ENCODE data around the gene ANKRA2. TPM values are rescaled to one million over a fixed set of nuclear protein-coding genes. Genes with fewer than 3 reads are reported as not detected.

The ANKRA2 gene
- total and polyA plus RNA-seq, 2 of the 8 experiments (the other 6 are each of a cell fraction or from before 2014, with no cell fraction given), result 7.0 to 12.6 TPM

DNA sequence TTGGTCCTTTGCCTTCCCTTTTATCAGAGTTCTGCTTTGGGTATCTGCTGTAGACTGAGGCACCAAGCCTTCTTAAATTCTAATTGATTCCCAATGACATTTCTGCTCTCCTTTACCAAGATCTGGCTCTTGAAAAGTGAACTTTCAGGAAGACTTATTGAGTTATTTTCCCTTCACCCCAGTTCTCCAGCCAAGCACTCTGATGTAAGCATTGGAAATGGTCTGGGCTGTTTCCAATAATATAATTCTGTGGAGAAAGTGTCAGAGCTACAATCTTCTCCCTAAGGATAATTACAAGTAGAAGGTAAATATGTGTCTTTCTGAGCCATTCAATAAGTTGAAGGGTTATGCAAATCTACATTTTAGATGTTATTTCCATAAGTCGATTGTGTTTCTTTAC lies 36.4 kb downstream of the ANKRA2 start:
- Histone ChIP-seq H3K56ac (replicated peaks; ENCODE audit: insufficient read length, low read depth, low read length) (no peak overlapping the region), H3K23ac (ENCODE audit: insufficient read length) (no peak overlapping the region), H3K14ac (ENCODE audit: insufficient read length) (no peak overlapping the region), H3K4me2 (ENCODE audit: insufficient read depth in 1 of 2, low read depth in 2 of 2, low read length in 2 of 2) (no peak overlapping the region), H2BK120ac (replicated peaks; ENCODE audit: low read depth, low read length) (no peak overlapping the region), H3K79me2 (ENCODE audit: control insufficient read depth in 1 of 2, insufficient read depth in 2 of 2, low read length in 2 of 2) (no peaks in the 10 kb centered on the region), H4K91ac (replicated peaks; ENCODE audit: insufficient read length, low read length) (no peak overlapping the region), H3K9me3 (ENCODE audit: insufficient read depth in 2 of 2, low read depth in 1 of 2, low read length in 1 of 2) (peaks cover 4 to 9% of the 10 kb centered on the region in 2 experiments), H2BK12ac (ENCODE audit: low read depth, low read length) (no peak overlapping the region), H2BK5ac (ENCODE audit: low read depth, low read length) (no peak overlapping the region), H3K18ac (ENCODE audit: extremely low read depth, low read length) (no peak overlapping the region), H2AK5ac (ENCODE audit: low read depth, low read length) (no peak overlapping the region), H3K79me1 (ENCODE audit: low read depth, low read length) (no peaks in the 10 kb centered on the region), H3K36me3 (ENCODE audit: control insufficient read depth in 2 of 4, insufficient read depth in 4 of 4, low read length in 3 of 4) (no peaks in the 10 kb centered on the region), H2BK20ac (ENCODE audit: low read length) (no peak overlapping the region), H3K27ac (ENCODE audit: low read depth, low read length) (no peak overlapping the region), H3K4me1 (replicated peaks in 1 of 4; ENCODE audit: control insufficient read depth in 3 of 4, insufficient read depth in 4 of 4, low read length in 3 of 4) (0 out of 7 replicates have a peak, but pooled peaks cover 0 to 4% (median 0%) of the 10 kb centered on the region in 4 experiments), H3K23me2 (ENCODE audit: low read depth, low read length) (no peaks in the 10 kb centered on the region; the same call in 1 of the 2 replicates), H3K4me3 (ENCODE audit: extremely low read depth in 1 of 4, insufficient read depth in 2 of 4, low read depth in 3 of 4, low read length in 4 of 4) (no peak overlapping the region; a peak in 1 of 8 replicates), H2BK15ac (ENCODE audit: low read length) (no peak overlapping the region), H3K27me3 (replicated peaks in 1 of 4; ENCODE audit: control insufficient read depth in 3 of 4, extremely low read depth in 1 of 4, insufficient read depth in 3 of 4, low read length in 3 of 4) (no peaks in the 10 kb centered on the region), H4K5ac (ENCODE audit: insufficient read length, low read depth, low read length) (no peak overlapping the region), H3K4ac (replicated peaks; ENCODE audit: insufficient read length, low read depth, low read length) (no peak overlapping the region), H3K9ac (replicated peaks in 1 of 4; ENCODE audit: extremely low read depth in 1 of 4, low read depth in 3 of 4, low read length in 3 of 4) (no peak overlapping the region), H2AFZ (ENCODE audit: low read length) (no peak overlapping the region), H4K8ac (ENCODE audit: extremely low read depth, insufficient read depth, low read length) (no peak overlapping the region), H4K20me1 (replicated peaks in 1 of 2; ENCODE audit: control insufficient read depth in 1 of 2, insufficient read depth in 2 of 2, low read length in 2 of 2) (no peaks in the 10 kb centered on the region)
- ChIA-PET CTCF (ENCODE audit: partially characterized antibody) (interaction anchor here (0.6 to 1.2 kb wide), 3 partner anchors 13 to 63 kb away, joined by 3 read pairs; no protein-coding TSS in a partner anchor), POLR2A (ENCODE audit: partially characterized antibody) (interaction anchor here (0.9 kb wide), 1 partner anchor 30 kb away, joined by 3 read pairs; no protein-coding TSS in a partner anchor)
- FAIRE-seq (no peak), DNase-seq (ENCODE audit: low read depth in 1 of 2, low spot score in 2 of 2) (no peak)
- 82% methylated on average over 1 of the region's 1 CpG; no CpG with 5 or more reads in 1 of the 2 experiments for WGBS, 2 experiments (ENCODE audit: extremely low coverage in 1 of 2, insufficient coverage in 1 of 2, insufficient read length in 1 of 2, insufficient replicate concordance in 2 of 2, low coverage in 1 of 2, low lambda C conversion rate in 2 of 2, missing lambda C conversion rate in 1 of 2)
- no peak for TF ChIP-seq YY1 (IDR thresholded peaks at IDR 0.05; ENCODE audit: low read depth, low read length)
- no peak for TF ChIP-seq BRCA1 (IDR thresholded peaks at IDR 0.05; ENCODE audit: low read depth, low read length)
- no peak for TF ChIP-seq RFX5 (IDR thresholded peaks at IDR 0.05; ENCODE audit: borderline replicate concordance, low read depth, low read length)
- TF ChIP-seq RAD21 (IDR thresholded peaks at IDR 0.05 in 1 of 2, conservative IDR thresholded peaks at IDR 0.05 in 1 of 2; ENCODE audit: low read depth in 2 of 2, low read length in 2 of 2), result no peak
- TF ChIP-seq, protein P1, sequence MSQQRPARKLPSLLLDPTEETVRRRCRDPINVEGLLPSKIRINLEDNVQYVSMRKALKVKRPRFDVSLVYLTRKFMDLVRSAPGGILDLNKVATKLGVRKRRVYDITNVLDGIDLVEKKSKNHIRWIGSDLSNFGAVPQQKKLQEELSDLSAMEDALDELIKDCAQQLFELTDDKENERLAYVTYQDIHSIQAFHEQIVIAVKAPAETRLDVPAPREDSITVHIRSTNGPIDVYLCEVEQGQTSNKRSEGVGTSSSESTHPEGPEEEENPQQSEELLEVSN (IDR thresholded peaks at IDR 0.05), result no peak
- TF ChIP-seq TAF7 (optimal IDR thresholded peaks at IDR 0.05; ENCODE audit: borderline replicate concordance, low read depth, low read length), result no peak
- no peak for TF ChIP-seq FOSL1 (IDR thresholded peaks at IDR 0.05; ENCODE audit: insufficient read depth, low read depth, low read length)
- TF ChIP-seq SUZ12 (IDR thresholded peaks at IDR 0.05; ENCODE audit: low read length), result no peak
- TF ChIP-seq, protein P2, sequence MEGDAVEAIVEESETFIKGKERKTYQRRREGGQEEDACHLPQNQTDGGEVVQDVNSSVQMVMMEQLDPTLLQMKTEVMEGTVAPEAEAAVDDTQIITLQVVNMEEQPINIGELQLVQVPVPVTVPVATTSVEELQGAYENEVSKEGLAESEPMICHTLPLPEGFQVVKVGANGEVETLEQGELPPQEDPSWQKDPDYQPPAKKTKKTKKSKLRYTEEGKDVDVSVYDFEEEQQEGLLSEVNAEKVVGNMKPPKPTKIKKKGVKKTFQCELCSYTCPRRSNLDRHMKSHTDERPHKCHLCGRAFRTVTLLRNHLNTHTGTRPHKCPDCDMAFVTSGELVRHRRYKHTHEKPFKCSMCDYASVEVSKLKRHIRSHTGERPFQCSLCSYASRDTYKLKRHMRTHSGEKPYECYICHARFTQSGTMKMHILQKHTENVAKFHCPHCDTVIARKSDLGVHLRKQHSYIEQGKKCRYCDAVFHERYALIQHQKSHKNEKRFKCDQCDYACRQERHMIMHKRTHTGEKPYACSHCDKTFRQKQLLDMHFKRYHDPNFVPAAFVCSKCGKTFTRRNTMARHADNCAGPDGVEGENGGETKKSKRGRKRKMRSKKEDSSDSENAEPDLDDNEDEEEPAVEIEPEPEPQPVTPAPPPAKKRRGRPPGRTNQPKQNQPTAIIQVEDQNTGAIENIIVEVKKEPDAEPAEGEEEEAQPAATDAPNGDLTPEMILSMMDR (IDR thresholded peaks at IDR 0.05; ENCODE audit: control extremely low read depth in 1 of 3, insufficient read depth in 1 of 3, low read depth in 1 of 3, low read length in 3 of 3), result no peak
- no peak for TF ChIP-seq POU5F1 (IDR thresholded peaks at IDR 0.05; ENCODE audit: low read depth, low read length)

Data from H1 (cell line).